ENCODE results near the gene SSBP3.

SSBP3 gene

DNA sequence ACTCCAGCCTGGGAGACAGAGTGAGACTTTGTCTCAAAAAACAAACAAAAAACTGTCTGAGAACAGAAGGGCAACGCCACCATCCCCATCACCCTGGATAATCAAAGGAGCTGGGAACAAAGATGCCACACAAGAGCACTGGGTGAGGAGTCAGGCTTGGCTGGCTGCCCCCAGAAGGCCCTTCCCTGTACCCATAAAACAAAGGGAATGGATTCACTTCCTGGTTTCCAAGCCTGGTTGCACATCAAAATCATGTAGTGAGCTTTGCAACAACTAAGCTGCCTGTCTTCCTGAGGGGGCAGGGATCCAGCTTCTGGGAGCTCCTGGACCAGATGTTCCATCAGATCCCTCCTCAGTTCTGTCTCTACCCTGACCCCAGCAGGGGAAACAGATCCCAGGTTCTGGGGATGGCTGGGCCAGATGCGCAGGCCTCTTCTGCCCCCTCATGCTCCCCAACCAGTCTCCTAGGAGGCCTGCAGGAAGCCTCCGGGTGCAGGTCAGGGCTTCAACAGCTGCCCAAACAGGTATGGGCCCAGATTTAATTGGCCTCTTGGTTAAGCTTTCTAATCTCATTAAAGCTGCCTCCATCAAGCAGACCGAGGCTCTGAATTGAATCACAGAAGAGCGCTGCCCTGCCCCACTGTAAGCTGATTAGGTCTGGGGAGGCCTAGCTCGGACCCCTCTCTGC is 108.5 kb downstream of the SSBP3 start:
- TF ChIP-seq POLR2AphosphoS5 (IDR thresholded peaks at IDR 0.05; ENCODE audit: low read depth, low read length) (no peak), FOXP2 (optimal IDR thresholded peaks at IDR 0.05; ENCODE audit: borderline replicate concordance, extremely low read depth, extremely low read length, insufficient read depth) (no peak), SIN3A (IDR thresholded peaks at IDR 0.05; ENCODE audit: borderline replicate concordance, insufficient read depth, low read length) (no peak), TAF1 (IDR thresholded peaks at IDR 0.05; ENCODE audit: borderline replicate concordance, insufficient read depth, low read length) (no peak), REST (IDR thresholded peaks at IDR 0.05; ENCODE audit: insufficient read depth in 1 of 2, low read depth in 2 of 2, low read length in 2 of 2) (no peak)

- TF ChIP-seq SIN3A (IDR thresholded peaks at IDR 0.05; ENCODE audit: borderline replicate concordance, insufficient read depth, low read length) (no peak), TAF1 (IDR thresholded peaks at IDR 0.05; ENCODE audit: borderline replicate concordance, insufficient read depth, low read length) (no peak), REST (IDR thresholded peaks at IDR 0.05; ENCODE audit: insufficient read depth in 1 of 2, low read depth in 2 of 2, low read length in 2 of 2) (no peak), POLR2AphosphoS5 (IDR thresholded peaks at IDR 0.05; ENCODE audit: low read depth, low read length) (no peak), FOXP2 (optimal IDR thresholded peaks at IDR 0.05; ENCODE audit: borderline replicate concordance, extremely low read depth, extremely low read length, insufficient read depth) (no peak)
Observed at GRCh38 chr1:54296666-54297065, 109.5 kb downstream of the SSBP3 start.

- no peak for TF ChIP-seq FOXP2 (optimal IDR thresholded peaks at IDR 0.05; ENCODE audit: borderline replicate concordance, extremely low read depth, extremely low read length, insufficient read depth)
- TF ChIP-seq TAF1 (IDR thresholded peaks at IDR 0.05; ENCODE audit: borderline replicate concordance, insufficient read depth, low read length), result no peak
Observed at GRCh38 chr1:54294887-54295286, 111.3 kb downstream of the SSBP3 start.

GRCh38 chr1:54292002-54292911 is 113.9 kb downstream of the SSBP3 start:
- TF ChIP-seq TAF1 (IDR thresholded peaks at IDR 0.05; ENCODE audit: borderline replicate concordance, insufficient read depth, low read length), result no peak
- TF ChIP-seq REST (IDR thresholded peaks at IDR 0.05; ENCODE audit: insufficient read depth in 1 of 2, low read depth in 2 of 2, low read length in 2 of 2), result no peak
- no peak for TF ChIP-seq FOXP2 (optimal IDR thresholded peaks at IDR 0.05; ENCODE audit: borderline replicate concordance, extremely low read depth, extremely low read length, insufficient read depth)
- TF ChIP-seq POLR2AphosphoS5 (IDR thresholded peaks at IDR 0.05; ENCODE audit: low read depth, low read length), result no peak
- TF ChIP-seq SIN3A (IDR thresholded peaks at IDR 0.05; ENCODE audit: borderline replicate concordance, insufficient read depth, low read length), result no peak

DNA sequence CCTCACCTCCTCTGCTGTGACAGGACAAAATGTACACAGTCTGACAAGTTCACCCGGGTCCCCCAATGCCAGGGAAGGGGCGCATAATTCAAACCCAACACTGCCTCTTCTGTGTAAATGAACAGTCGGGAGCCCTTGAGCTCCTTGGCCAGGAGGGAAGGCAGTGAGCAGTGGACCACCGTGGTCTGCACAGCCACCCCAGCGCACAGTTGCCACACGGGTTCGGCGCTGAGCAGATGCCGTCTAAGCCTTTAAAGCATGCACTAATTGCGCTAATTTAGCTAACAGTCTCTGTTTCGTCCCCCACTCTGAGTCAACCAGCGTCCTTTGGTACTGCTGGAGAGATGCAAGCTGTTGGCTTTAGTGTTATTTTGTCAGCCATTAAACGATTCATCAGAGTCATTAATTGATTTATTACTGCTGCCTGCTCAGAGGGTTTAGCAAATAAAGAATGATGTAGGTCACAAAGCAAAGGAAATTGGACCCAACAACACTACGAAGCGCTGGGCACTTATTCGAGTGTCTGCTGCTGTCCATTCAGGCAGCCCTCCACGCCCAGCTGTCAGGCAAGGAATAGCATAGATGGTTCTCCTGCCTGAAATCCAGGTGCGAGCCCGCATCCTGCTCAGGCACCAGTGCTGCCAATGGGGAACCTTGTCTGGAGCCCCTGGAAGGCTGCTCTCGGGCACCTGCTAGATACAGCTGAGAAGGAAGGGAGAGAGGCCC is 114.8 kb downstream of the SSBP3 start:
- TF ChIP-seq POLR2AphosphoS5 (IDR thresholded peaks at IDR 0.05; ENCODE audit: low read depth, low read length) (no peak), FOXP2 (optimal IDR thresholded peaks at IDR 0.05; ENCODE audit: borderline replicate concordance, extremely low read depth, extremely low read length, insufficient read depth) (no peak), SIN3A (IDR thresholded peaks at IDR 0.05; ENCODE audit: borderline replicate concordance, insufficient read depth, low read length) (no peak), REST (IDR thresholded peaks at IDR 0.05; ENCODE audit: insufficient read depth in 1 of 2, low read depth in 2 of 2, low read length in 2 of 2) (no peak), TAF1 (IDR thresholded peaks at IDR 0.05; ENCODE audit: borderline replicate concordance, insufficient read depth, low read length) (no peak)

Data from PFSK-1 (cell line).